Transverse colon (tissue), 4 donors: ENCODE measurements around the gene TGIF1. TPM values are rescaled to one million over a fixed set of nuclear protein-coding genes. Genes with fewer than 3 reads are reported as not detected.

ENCODE experiments used
- DNase-seq: peaks from one replicate; pipeline ENCODE4 v3.0.0-alpha.2; 2019
- H3K27ac ChIP-seq, 4 donors: fragments of 200-600 bp; sonication (generic); 2 replicates each; pipeline ENCODE4 v1.5.1; 2016 to 2018; ENCODE audit warnings: inconsistent platforms in 4 of 4
- H3K27me3 ChIP-seq: fragments of 200-600 bp; sonication (generic); 2 replicates; pipeline ENCODE4 v1.5.1; 2017; ENCODE audit warnings: inconsistent platforms
- H3K36me3 ChIP-seq, 4 donors: fragments of 200-600 bp; sonication (generic); 2 replicates each; pipeline ENCODE4 v1.5.1; 2017 to 2019; ENCODE audit warnings: inconsistent platforms in 4 of 4
- H3K4me1 ChIP-seq, 4 donors: fragments of 200-600 bp; sonication (generic); 2 replicates each; pipeline ENCODE4 v1.5.1; 2017 to 2020; ENCODE audit warnings: inconsistent platforms in 4 of 4
- H3K4me3 ChIP-seq, 4 donors: fragments of 200-600 bp; sonication (generic); 1 replicate in 1 of 4; 2 replicates in 3 of 4; pipeline versions ENCODE4 v1.5.1 to v1.6.1; 2017 to 2019; ENCODE audit warnings: inconsistent platforms in 4 of 4
- H3K9me3 ChIP-seq, 2 donors: fragments of 200-600 bp; sonication (generic); 2 replicates each; pipeline ENCODE4 v1.5.1; 2017 to 2019; ENCODE audit warnings: inconsistent platforms in 2 of 2
- EP300 ChIP-seq: sonication (generic); formaldehyde crosslinking; IDR thresholded peaks from one replicate; pipeline ENCODE4 v1.6.1; 2017; ENCODE audit warnings: antibody characterized with exemption, low read depth
- POLR2A ChIP-seq: fragments of 450-650 bp; IDR thresholded peaks from one replicate; pipeline ENCODE4 v1.6.1; 2016; ENCODE audit warnings: antibody characterized with exemption, mild to moderate bottlenecking, moderate library complexity
- POLR2AphosphoS5 ChIP-seq, 3 donors: sonication (generic); formaldehyde crosslinking; IDR thresholded peaks; one replicate each; pipeline ENCODE4 v1.6.1; 2016; ENCODE audit warnings: antibody characterized with exemption in 3 of 3
- WGBS, 2 donors: methylation state at CpG; one replicate each; pipeline ENCODE4 v1.1.5; 2018; ENCODE audit warnings: low coverage in 1 of 2; 5-methylcytosine and 5-hydroxymethylcytosine counted together
- in situ Hi-C, 4 donors: fragments of 200-750 bp; cut with MboI; loops; one replicate each; pipeline versions ENCODE4 v1.15.0 to v1.15.1; 2017; ENCODE audit warnings: low sequenced_read_pairs in 3 of 4, low pct_ligation_motif_present in 1 of 4, low pct_unique_long_range_greater_than_20kb in 1 of 4
- intact Hi-C: fragments of 100-400 bp; cut with DNase I; formaldehyde crosslinking; loops from one replicate; pipeline ENCODE4 v1.15.1; 2023; ENCODE audit warnings: low total_unique reads
- total RNA-seq, 4 donors: library from RNA; depleted of rRNA; stranded (reverse); fragments of >200 nt; gene quantifications; one replicate each; pipeline ENCODE4 v1.1.0, GENCODE V29; 2016
- TF ChIP-seq, protein P1 (sequence below), 5 experiments: fragments of 200-600 bp in 3 of 5; fragments of 450-650 bp in 2 of 5; sonication (generic) in 3 of 5; IDR thresholded peaks; 1 replicate in 2 of 5; 2 replicates in 3 of 5; pipeline ENCODE4 v1.5.1; 2016 to 2017; ENCODE audit warnings: antibody characterized with exemption in 5 of 5, inconsistent platforms in 3 of 5, mild to moderate bottlenecking in 2 of 5, moderate library complexity in 1 of 5

Gene TGIF1
- total RNA-seq, 4 donors from 2014 or later: 23.2 to 166 (median 53.3) TPM

DNA sequence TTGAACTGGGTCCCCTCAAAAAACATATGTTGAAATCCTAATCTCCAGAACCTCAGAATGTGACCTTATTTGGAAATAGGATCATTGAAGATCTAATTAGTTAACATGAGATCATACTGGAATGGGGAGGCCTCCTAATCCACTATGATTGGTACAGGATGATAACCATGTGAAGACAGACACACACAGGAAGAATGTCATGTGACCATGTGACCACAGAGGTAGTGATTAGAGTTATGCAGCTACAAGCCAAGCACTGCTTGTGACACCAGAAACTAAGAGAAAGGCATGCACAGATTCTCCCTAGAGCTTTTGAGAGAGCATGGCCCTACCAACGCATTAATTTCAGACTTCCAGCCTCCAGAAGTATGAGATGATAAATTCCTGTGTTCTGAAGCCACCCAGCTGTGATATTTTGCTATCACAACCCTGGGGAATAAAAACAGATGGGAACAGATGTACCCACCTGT is 47.0 kb upstream of the TGIF1 start:
- DNase-seq: no peak
- Histone ChIP-seq H3K36me3 (no peaks in the 10 kb centered on the region), H3K27me3 (no peaks in the 10 kb centered on the region), H3K27ac (no peak overlapping the region), H3K4me3 (no peak overlapping the region), H3K9me3 (no peaks in the 10 kb centered on the region), H3K4me1 (no peaks in the 10 kb centered on the region)
- 62 to 80% methylated on average over 1 of the region's 1 CpG for WGBS, 2 donors
- intact Hi-C loops: no loop called here
- in situ Hi-C loops: no loop called here
- TF ChIP-seq, protein P1, sequence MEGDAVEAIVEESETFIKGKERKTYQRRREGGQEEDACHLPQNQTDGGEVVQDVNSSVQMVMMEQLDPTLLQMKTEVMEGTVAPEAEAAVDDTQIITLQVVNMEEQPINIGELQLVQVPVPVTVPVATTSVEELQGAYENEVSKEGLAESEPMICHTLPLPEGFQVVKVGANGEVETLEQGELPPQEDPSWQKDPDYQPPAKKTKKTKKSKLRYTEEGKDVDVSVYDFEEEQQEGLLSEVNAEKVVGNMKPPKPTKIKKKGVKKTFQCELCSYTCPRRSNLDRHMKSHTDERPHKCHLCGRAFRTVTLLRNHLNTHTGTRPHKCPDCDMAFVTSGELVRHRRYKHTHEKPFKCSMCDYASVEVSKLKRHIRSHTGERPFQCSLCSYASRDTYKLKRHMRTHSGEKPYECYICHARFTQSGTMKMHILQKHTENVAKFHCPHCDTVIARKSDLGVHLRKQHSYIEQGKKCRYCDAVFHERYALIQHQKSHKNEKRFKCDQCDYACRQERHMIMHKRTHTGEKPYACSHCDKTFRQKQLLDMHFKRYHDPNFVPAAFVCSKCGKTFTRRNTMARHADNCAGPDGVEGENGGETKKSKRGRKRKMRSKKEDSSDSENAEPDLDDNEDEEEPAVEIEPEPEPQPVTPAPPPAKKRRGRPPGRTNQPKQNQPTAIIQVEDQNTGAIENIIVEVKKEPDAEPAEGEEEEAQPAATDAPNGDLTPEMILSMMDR (IDR thresholded peaks at IDR 0.05): no peak
- no peak for TF ChIP-seq POLR2A
- no peak for TF ChIP-seq EP300
- TF ChIP-seq POLR2AphosphoS5 (IDR thresholded peaks at IDR 0.05): no peak

DNA sequence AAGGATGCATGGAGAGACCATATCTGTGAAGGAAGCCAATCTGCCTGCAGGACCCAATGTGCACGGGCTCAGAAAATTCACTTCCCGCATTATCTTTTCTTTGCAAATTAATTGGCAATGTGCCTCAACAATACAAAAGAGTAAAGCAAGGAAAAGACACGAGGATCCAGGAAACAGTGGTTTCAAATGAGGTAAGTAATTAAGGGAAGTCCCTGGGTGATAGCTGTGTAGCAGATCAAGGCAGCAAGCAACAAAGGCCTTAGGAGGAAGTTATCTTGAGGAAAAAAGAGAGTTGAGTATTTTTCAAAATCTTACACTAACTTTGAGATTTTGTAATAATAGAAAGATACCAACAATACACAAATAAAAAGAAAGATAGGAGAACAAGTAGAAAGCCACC is 44.3 kb upstream of the TGIF1 start:
- DNase-seq: no peak
- 41 to 58% methylated on average over 2 to 3 of the region's 3 CpGs for WGBS, 2 donors

DNA sequence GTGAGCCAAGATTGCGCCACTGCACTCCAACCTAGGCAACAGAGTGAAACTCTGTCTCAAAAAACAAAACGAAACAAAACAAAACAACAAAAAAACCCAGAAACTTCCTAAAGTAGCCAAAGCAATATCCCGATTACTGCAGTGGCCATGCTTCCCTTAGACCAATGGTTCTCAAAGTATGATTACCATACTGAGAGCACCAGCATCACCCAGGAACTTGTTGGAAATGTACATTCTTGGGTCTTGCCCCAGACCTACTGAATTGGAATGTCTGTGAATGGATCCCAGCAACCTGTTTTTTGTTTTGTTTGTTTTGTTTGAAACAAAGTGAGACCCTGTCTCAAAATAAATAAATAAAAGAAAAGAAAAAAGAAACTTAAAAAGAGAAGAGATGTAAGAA is 41.9 kb upstream of the TGIF1 start:
- no peaks in the 10 kb centered on the region for H3K9me3 ChIP-seq
- H3K4me1 ChIP-seq: peaks cover 0 to 3% (median 0%) of the 10 kb centered on the region in 4 donors
- no peak overlapping the region for H3K27ac ChIP-seq
- WGBS, 2 donors: 92 to 98% methylated on average over 2 to 3 of the region's 3 CpGs
- TF ChIP-seq POLR2A: no peak
- no peak for TF ChIP-seq EP300
- TF ChIP-seq, protein P1 (IDR thresholded peaks at IDR 0.05): no peak
- no peak for TF ChIP-seq POLR2AphosphoS5 (IDR thresholded peaks at IDR 0.05)
- no peak overlapping the region for H3K4me3 ChIP-seq
- DNase-seq: no peak
- H3K27me3 ChIP-seq: no peaks in the 10 kb centered on the region
- H3K36me3 ChIP-seq: no peaks in the 10 kb centered on the region
- in situ Hi-C loops (no loop called here), intact Hi-C loops (no loop called here)

More for the DNA sequence above, 44.3 kb upstream of the TGIF1 start:
- Histone ChIP-seq H3K27me3 (no peaks in the 10 kb centered on the region), H3K36me3 (no peaks in the 10 kb centered on the region), H3K4me3 (no peak overlapping the region), H3K9me3 (no peaks in the 10 kb centered on the region), H3K4me1 (no peaks in the 10 kb centered on the region), H3K27ac (no peak overlapping the region)
- intact Hi-C loops: no loop called here
- in situ Hi-C loops: no loop called here
- TF ChIP-seq POLR2AphosphoS5 (IDR thresholded peaks at IDR 0.05): no peak
- TF ChIP-seq POLR2A: no peak
- TF ChIP-seq, protein P1 (IDR thresholded peaks at IDR 0.05): no peak
- no peak for TF ChIP-seq EP300

DNA sequence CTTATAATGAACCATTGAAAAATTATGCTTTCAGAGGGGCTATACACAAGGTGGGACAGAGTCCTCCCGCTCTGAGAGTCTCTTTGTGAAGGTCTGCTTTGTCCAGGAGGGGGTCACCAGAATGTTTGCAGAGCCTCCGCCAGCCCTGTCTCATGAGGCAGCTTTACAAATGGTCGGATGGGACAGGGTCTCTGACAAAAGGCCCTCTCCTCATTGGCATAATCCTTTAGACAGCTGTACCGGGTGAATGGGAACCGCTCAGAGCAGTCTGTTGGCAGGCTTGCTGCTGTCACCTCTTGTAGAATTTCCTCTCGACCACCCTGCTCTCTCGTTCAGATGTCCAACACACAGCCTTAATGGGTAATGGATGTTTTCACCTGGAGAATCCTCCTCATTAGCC is 40.2 kb upstream of the TGIF1 start:
- no peak for DNase-seq
- peaks cover 0 to 3% (median 0%) of the 10 kb centered on the region in 4 donors for H3K4me1 ChIP-seq
- 96% methylated on average over 7 of the region's 7 CpGs; no CpG with 5 or more reads in 1 of the 2 donors for WGBS, 2 donors
- no peak for TF ChIP-seq EP300
- no peak for TF ChIP-seq POLR2A
- TF ChIP-seq, protein P1 (IDR thresholded peaks at IDR 0.05): no peak
- no peak for TF ChIP-seq POLR2AphosphoS5 (IDR thresholded peaks at IDR 0.05)
- no peak overlapping the region for H3K4me3 ChIP-seq
- intact Hi-C loops (no loop called here), in situ Hi-C loops (no loop called here)
- H3K9me3 ChIP-seq: no peaks in the 10 kb centered on the region
- no peak overlapping the region for H3K27ac ChIP-seq
- H3K36me3 ChIP-seq: no peaks in the 10 kb centered on the region
- H3K27me3 ChIP-seq: no peaks in the 10 kb centered on the region
